MM.1S (cell line): Measurements from ENCODE around the gene XPO1.
"Not testable (repeated sequence)": the region's sequence is repeated elsewhere in the genome, so short reads cannot be mapped to it uniquely, and the experiment has no call there.

Experiments
- DNase-seq: peaks from one replicate; pipeline ENCODE4 v3.0.0-alpha.2; 2015
- H2AFZ ChIP-seq: fragments of 300-600 bp; sonication (generic); 2 replicates; pipeline ENCODE4 v1.6.0; 2016; ENCODE audit warnings: antibody characterized with exemption, low read length
- H3F3A ChIP-seq: fragments of 300-600 bp; sonication (generic); 2 replicates; pipeline ENCODE4 v1.6.1; 2016; ENCODE audit warnings: mild to moderate bottlenecking, antibody characterized with exemption, low read length, moderate library complexity, mixed read lengths; ENCODE audit not compliant: insufficient read depth
- H3K27ac ChIP-seq: fragments of 300-600 bp; sonication (generic); 2 replicates; pipeline ENCODE4 v1.5.1; 2016; ENCODE audit warnings: mild to moderate bottlenecking, low read length
- H3K27me3 ChIP-seq: fragments of 300-600 bp; sonication (generic); replicated peaks from 2 replicates; pipeline ENCODE4 v1.6.0; 2016; ENCODE audit warnings: low read length; ENCODE audit not compliant: insufficient read depth
- H3K36me3 ChIP-seq: fragments of 300-600 bp; sonication (generic); replicated peaks from 2 replicates; pipeline ENCODE4 v1.6.1; 2016; ENCODE audit warnings: mild to moderate bottlenecking, low read length, mixed read lengths; ENCODE audit not compliant: insufficient read depth
- H3K4me1 ChIP-seq: fragments of 300-600 bp; sonication (generic); 2 replicates; pipeline ENCODE4 v1.6.1; 2016; ENCODE audit warnings: low read length, mixed read lengths
- H3K4me2 ChIP-seq: fragments of 300-600 bp; sonication (generic); 2 replicates; pipeline ENCODE4 v1.6.0; 2016; ENCODE audit warnings: low read depth, low read length
- H3K4me3 ChIP-seq: fragments of 300-600 bp; sonication (generic); 2 replicates; pipeline ENCODE4 v1.5.1; 2016; ENCODE audit warnings: low read length, mixed read lengths
- H3K79me2 ChIP-seq: fragments of 300-600 bp; sonication (generic); 2 replicates; pipeline ENCODE4 v1.6.1; 2016; ENCODE audit warnings: mixed run types, low read length, mixed read lengths
- H3K9ac ChIP-seq: fragments of 300-600 bp; sonication (generic); 2 replicates; pipeline ENCODE4 v1.6.1; 2016; ENCODE audit warnings: low read length, mixed read lengths
- H3K9me2 ChIP-seq: fragments of 300-600 bp; sonication (generic); replicated peaks from 2 replicates; pipeline ENCODE4 v1.6.1; 2016; ENCODE audit warnings: mild to moderate bottlenecking, low read length, mixed read lengths; ENCODE audit not compliant: insufficient read depth
- H3K9me3 ChIP-seq: fragments of 300-600 bp; sonication (generic); replicated peaks from 2 replicates; pipeline ENCODE4 v1.6.1; 2016; ENCODE audit warnings: mild to moderate bottlenecking, low read length, mixed read lengths; ENCODE audit not compliant: insufficient read depth
- H4K20me1 ChIP-seq: fragments of 300-600 bp; sonication (generic); 2 replicates; pipeline ENCODE4 v1.6.1; 2016; ENCODE audit warnings: mild to moderate bottlenecking, low read length, moderate library complexity, mixed read lengths; ENCODE audit not compliant: insufficient read depth
- CTCF ChIP-seq: fragments of 300-600 bp; sonication (generic); IDR thresholded peaks from 2 replicates; pipeline ENCODE4 v1.5.1; 2016; ENCODE audit warnings: antibody characterized with exemption, low read length, mixed read lengths
- EZH2 ChIP-seq: fragments of 300-600 bp; sonication (generic); optimal IDR thresholded peaks from 2 replicates; pipeline ENCODE3; 2017; ENCODE audit warnings: low read depth, mild to moderate bottlenecking, antibody characterized with exemption, low read length, mixed read lengths
- EZH2phosphoT487 ChIP-seq: fragments of 300-600 bp; sonication (generic); IDR thresholded peaks from 2 replicates; pipeline ENCODE4 v1.6.1; 2018; ENCODE audit warnings: antibody characterized with exemption, low read length

The XPO1 gene

DNA sequence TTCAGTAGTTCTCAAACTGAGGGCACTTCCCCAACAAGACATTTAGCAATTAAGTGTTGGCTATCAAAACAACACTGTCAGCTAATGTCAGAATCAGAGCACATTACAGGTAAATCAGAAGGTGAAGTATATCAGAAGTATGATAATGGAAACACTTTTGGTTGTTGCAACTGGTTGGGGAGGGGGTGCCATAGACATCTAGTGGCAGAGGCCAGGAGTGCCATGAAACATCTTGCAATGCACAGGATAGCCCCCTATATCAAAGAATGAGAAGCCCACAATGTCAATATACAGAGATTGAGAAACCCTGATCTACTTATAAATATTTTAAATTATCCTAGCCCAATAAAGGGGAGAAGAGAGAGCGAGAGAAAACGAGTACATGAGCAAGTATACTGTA is 4.9 kb upstream of the XPO1 start:
- DNase-seq: no peak

GRCh38 chr2:61540167-61540566 is 2.0 kb upstream of the XPO1 start:
- Histone ChIP-seq H4K20me1 (peaks cover 12% of the 10 kb centered on the region), H3K79me2 (peaks cover 28% of the 10 kb centered on the region), H3F3A (peaks cover 26% of the 10 kb centered on the region), H3K4me1 (peaks cover 11% of the 10 kb centered on the region)
- H3K36me3 ChIP-seq, H3K4me2 ChIP-seq, DNase-seq, H3K27me3 ChIP-seq, H3K27ac ChIP-seq, H3K9me3 ChIP-seq, H3K4me3 ChIP-seq, H3K9ac ChIP-seq, H3K9me2 ChIP-seq, H2AFZ ChIP-seq: not testable (repeated sequence)

More for the DNA sequence above, 4.9 kb upstream of the XPO1 start:
- H3K27ac ChIP-seq: no peak overlapping the region
- TF ChIP-seq EZH2 (no peak), CTCF (no peak)
- H3F3A ChIP-seq: peaks cover 8% of the 10 kb centered on the region
- H3K36me3 ChIP-seq: no peaks in the 10 kb centered on the region
- peaks cover 6% of the 10 kb centered on the region for H3K4me1 ChIP-seq
- H3K4me2 ChIP-seq: no peak overlapping the region
- no peaks in the 10 kb centered on the region for H4K20me1 ChIP-seq
- no peak overlapping the region for H2AFZ ChIP-seq
- H3K4me3 ChIP-seq: no peak overlapping the region
- no peak overlapping the region for H3K9ac ChIP-seq
- no peaks in the 10 kb centered on the region for H3K9me3 ChIP-seq
- no peaks in the 10 kb centered on the region for H3K27me3 ChIP-seq
- H3K79me2 ChIP-seq: peaks cover under 1% of the 10 kb centered on the region; the same call in 1 of the 2 replicates
- H3K9me2 ChIP-seq: no peaks in the 10 kb centered on the region

DNA sequence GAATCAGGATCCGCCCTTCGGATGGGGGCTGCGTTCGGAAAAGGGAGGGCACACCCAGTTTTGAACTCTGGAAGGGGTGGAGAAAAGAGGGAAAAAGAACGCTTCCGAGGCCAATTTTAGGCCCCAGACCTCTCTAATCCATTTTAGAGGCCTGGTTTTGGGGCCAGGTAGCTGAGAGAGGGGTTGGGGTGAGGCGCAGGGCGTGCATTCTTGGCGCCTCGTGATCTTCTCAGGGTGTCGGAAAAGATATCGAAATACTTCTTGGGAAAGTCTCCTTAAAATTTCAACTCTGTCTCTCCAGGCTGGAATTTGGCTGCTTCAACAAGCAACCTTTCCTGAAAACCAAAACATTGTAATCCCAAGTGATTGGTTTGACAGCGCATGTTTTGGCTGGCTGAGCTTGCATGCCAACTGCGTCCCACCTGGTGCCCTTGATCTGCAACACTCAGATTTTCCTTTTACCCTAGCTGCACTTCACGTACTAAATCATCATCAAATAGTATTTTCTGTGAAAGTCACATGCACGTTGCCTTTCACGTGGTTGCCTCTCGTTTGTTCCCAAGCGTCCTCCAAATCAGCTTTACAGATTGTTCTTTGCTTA is 864 bp upstream of the XPO1 start:
- H2AFZ ChIP-seq: peak overlapping the region; percentile 75

More for the DNA sequence above, 864 bp upstream of the XPO1 start:
- Histone ChIP-seq H3F3A (peaks cover 26% of the 10 kb centered on the region), H3K9ac (peak overlapping the region; percentile 99), H3K4me3 (peak overlapping the region; percentile 87), H3K27ac (peak overlapping the region; percentile 90), H3K27me3 (no peaks in the 10 kb centered on the region), H3K4me2 (peak overlapping the region; percentile 81), H3K79me2 (peaks cover 39% of the 10 kb centered on the region), H3K36me3 (no peaks in the 10 kb centered on the region), H3K4me1 (peaks cover 13% of the 10 kb centered on the region), H3K9me3 (no peaks in the 10 kb centered on the region), H4K20me1 (peaks cover 23% of the 10 kb centered on the region), H3K9me2 (no peaks in the 10 kb centered on the region)
- no peak for TF ChIP-seq EZH2
- TF ChIP-seq CTCF: no peak
- TF ChIP-seq EZH2phosphoT487: no peak
- peak; percentile 42 for DNase-seq
